GM12864 (cell line): ENCODE data around the gene EXOC6B.

ENCODE experiments used
- DNase-seq: peaks from one replicate; pipeline ENCODE4 v3.0.0-alpha.2; 2011; ENCODE audit warnings: low read depth
- H3K4me3 ChIP-seq: 2 replicates; pipeline ENCODE4 v1.5.1; 2011; ENCODE audit warnings: mild to moderate bottlenecking, low read depth, low read length, control low read depth
- TF ChIP-seq, protein P1 (sequence below): IDR thresholded peaks from 2 replicates; pipeline ENCODE4 v1.5.1; 2011; ENCODE audit warnings: low read depth, mild to moderate bottlenecking, moderate library complexity, low read length, control low read depth, inconsistent platforms; ENCODE audit errors: missing control alignments

Gene EXOC6B

GRCh38 chr2:72139874-72140620 lies 685.8 kb downstream of the EXOC6B start:
- no peak overlapping the region for H3K4me3 ChIP-seq
- TF ChIP-seq, protein P1, sequence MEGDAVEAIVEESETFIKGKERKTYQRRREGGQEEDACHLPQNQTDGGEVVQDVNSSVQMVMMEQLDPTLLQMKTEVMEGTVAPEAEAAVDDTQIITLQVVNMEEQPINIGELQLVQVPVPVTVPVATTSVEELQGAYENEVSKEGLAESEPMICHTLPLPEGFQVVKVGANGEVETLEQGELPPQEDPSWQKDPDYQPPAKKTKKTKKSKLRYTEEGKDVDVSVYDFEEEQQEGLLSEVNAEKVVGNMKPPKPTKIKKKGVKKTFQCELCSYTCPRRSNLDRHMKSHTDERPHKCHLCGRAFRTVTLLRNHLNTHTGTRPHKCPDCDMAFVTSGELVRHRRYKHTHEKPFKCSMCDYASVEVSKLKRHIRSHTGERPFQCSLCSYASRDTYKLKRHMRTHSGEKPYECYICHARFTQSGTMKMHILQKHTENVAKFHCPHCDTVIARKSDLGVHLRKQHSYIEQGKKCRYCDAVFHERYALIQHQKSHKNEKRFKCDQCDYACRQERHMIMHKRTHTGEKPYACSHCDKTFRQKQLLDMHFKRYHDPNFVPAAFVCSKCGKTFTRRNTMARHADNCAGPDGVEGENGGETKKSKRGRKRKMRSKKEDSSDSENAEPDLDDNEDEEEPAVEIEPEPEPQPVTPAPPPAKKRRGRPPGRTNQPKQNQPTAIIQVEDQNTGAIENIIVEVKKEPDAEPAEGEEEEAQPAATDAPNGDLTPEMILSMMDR, result no peak
- no peak for DNase-seq

GRCh38 chr2:72139471-72139873 lies 686.4 kb downstream of the EXOC6B start:
- TF ChIP-seq, protein P1, result no peak
- H3K4me3 ChIP-seq, result no peak overlapping the region
- no peak for DNase-seq

DNA sequence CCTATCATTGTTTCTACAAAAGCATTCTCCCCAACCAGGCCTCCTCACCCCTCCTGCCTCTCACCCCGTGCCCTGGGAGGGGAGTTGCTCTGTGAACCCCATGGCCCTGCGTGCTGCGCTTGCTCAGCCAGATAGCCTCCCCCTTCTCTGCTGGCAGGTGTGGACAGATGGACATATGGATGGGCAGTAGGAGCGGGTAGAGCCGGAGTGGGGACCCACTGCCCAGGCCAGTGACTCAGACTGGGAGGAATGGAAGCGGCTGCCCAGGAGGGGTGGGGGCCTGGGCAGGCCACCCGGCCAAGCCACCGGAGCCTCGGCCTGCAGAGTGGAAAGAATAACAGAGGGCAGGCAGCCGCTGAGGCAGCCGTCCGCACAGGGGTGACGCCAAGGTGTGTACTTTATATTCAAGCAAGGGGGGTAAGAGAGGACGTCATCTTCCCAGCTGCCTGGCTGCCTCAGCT lies 686.9 kb downstream of the EXOC6B start:
- no peak for DNase-seq
- TF ChIP-seq, protein P1, result no peak

DNA sequence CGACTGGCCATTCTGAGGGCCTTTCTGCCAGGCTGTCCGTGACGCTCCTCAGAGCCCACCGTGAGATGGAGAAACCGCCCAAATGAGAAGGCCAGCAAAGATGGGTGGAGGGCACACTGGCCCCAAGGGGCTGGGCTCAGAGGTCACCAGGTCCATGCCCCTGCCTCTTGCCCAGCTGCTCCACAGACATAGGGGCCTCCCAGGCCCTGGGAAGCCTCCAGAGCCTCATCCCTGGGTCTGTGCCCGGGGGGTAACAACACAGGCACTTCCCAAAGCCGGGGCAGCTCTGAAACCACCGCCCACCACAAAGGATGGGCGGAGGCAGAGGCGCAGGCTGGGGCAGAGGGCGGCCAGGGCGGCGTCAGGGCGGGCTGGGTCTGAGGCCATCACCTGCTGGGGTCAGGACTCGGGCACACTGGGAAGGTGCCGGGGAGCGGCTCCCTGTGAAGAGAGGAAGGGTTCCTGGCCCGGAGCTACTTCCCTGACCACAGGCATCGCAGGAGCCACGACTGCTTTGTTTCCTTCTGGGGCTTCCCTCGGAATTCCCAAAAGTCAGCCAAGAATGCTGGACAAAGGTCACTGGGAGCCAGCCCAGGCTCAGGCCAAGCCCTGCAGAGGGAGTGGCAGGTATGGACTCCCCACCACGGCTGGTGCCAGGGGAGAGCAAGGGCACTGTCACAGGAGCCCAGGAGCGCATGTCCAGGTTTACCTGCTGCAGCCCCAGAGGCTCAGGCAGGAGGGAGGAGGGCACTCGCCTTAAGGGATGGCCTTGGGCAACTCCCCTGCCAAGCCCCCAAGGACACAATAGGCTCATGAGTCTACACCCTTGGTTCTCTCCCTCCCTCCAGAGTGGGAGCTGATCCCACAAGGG lies 687.6 kb downstream of the EXOC6B start:
- DNase-seq, result no peak
- no peak overlapping the region for H3K4me3 ChIP-seq
- TF ChIP-seq, protein P1, result no peak

More for the DNA sequence above, 686.9 kb downstream of the EXOC6B start:
- no peak overlapping the region for H3K4me3 ChIP-seq

- TF ChIP-seq, protein P1, result peak; percentile 86
- H3K4me3 ChIP-seq, result no peak overlapping the region
- DNase-seq, result peak; percentile 3
These were observed 688.3 kb downstream of the EXOC6B start for GRCh38 chr2:72137498-72138010.

DNA sequence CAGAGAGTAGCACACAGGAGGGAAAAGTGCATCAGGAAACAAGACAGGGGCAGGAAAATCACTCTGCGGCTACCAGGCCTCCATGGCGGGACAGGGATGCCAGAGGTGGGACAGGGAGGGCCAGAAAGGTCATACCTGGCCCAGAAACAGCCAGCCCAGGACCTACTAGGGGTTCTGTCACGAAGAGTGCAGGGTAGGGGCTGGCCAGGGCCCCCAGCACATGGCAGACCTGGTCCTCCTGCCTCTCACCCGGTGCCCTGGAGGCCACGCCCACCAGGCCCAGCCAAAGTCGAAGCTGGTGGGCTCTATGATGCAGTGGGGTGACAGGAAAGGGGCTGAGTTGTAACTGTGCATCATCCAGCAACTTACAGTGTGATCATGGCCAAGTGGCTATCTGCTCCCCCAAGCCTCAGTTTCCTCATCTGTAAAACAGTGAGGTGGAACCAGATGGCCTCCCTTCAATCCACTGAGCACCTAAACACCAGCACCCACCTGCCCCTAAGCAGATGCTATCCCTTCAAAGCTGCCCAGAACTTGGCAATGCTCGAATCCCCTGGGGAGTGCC lies 688.8 kb downstream of the EXOC6B start:
- TF ChIP-seq, protein P1, result no peak
- DNase-seq, result no peak

More for the DNA sequence above, 688.8 kb downstream of the EXOC6B start:
- no peak overlapping the region for H3K4me3 ChIP-seq
